HG03159 (cell line): ENCODE results near the gene KIFBP.
A peak's percentile ranks its signal among the peaks of the same experiment; 100 is the strongest.
"Not testable (repeated sequence)": the region's sequence is repeated elsewhere in the genome, so short reads cannot be mapped to it uniquely, and the experiment has no call there.

Experiments
- ATAC-seq: cut with Tn5 transposase; IDR thresholded peaks from one replicate; pipeline ENCODE4 v1.9.1; 2021; ENCODE audit warnings: mild to moderate bottlenecking, moderate library complexity; ENCODE audit not compliant: unreplicated experiment

The KIFBP gene

GRCh38 chr10:69004821-69005220, 16.2 kb downstream of the KIFBP start:
- no peak for ATAC-seq

DNA sequence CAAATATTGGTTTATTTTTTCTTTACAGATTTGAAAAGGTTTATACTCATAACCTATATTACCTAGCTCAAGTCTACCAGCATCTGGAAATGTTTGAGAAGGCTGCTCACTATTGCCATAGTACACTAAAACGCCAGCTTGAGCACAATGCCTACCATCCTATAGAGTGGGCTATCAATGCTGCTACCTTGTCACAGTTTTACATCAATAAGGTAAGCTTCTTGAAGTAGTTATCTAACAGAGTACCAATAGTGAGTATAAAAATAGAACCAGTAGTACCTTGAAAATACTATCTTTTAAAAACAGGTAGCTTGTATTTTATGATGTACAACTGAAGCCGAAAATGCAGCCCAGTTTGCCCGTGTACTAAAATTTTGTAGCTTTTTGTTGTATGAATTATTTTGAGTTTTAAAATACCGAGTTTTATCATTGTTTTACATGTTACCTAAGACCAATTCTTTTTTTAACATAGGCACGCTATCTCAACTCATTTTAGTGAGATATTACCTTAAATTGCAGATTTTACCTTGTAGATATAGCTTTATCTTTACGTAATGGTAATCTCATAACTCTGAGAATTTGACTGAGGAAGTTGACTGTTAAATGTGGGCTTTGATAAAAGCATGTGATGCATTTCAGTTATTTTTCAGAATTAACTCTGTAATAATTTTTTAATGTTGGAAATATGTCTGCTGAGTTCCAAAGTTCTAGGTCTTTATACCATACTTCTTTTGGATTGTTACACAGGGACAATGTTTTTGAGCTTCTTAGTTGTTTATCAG, 17.3 kb downstream of the KIFBP start:
- no peak for ATAC-seq

- no peak for ATAC-seq
Observed at GRCh38 chr10:69007260-69007659, 18.7 kb downstream of the KIFBP start.

- no peak for ATAC-seq
Observed at GRCh38 chr10:69009360-69009759, 20.8 kb downstream of the KIFBP start.

DNA sequence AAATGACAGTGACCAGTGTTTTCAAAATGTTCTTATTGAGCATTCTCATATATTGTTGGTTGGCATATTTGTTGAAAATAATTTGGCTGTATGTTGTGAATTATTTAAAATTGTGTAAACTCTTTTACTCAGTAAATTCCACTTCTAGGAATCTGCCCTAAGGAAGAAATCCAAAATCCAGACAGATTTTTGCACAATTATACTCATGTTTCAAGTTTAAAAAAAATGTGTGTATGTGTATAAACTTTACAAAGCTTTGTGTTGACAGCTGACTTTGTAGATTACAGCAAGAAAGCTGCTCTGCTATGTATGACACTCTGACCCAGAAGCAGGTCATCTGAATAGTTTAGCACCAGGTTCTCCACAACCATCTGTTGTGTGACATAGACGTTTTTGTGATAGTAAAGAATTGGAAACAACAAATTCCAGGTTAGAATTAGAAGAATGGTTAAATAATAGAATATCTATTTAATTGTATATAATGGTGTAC, 21.6 kb downstream of the KIFBP start:
- no peak for ATAC-seq

DNA sequence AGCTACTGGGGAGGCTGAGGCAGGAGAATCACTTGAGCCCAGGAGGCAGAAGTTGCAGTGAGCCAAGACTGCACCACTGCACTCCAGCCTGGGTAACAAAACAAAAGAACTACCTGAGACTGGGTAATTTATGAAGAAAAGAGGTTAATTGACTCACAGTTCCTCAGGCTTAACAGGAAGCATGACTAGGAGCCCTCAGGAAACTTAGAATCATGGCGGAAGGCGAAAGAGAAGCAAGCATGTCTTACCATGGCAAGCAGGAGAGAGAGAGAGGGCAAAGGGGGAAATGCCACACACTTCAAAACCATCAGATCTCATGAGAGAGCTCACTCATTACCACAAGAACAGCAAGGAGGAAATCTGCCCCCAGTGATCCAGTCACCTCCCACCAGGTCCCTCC, 24.2 kb downstream of the KIFBP start:
- ATAC-seq: not testable (repeated sequence)

DNA sequence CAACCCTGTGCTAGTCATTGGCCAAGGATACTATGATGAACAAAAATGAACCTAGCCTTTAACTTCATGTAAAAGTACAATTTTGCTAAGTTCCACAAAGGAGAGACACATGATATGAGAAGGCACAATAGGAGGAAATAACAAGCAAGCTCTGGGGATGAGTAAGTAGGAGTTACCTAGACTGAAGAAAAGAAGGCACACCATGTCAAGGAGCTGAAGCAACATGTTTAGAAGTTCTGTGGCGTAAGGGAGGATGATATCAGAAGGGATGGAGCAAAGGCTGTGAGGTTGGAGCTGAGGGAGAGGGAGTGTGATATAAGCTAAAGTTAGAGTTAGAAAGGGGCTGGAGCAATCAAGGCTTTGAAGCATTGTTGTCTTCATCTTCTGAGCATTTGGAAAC, 25.6 kb downstream of the KIFBP start:
- ATAC-seq: no peak

DNA sequence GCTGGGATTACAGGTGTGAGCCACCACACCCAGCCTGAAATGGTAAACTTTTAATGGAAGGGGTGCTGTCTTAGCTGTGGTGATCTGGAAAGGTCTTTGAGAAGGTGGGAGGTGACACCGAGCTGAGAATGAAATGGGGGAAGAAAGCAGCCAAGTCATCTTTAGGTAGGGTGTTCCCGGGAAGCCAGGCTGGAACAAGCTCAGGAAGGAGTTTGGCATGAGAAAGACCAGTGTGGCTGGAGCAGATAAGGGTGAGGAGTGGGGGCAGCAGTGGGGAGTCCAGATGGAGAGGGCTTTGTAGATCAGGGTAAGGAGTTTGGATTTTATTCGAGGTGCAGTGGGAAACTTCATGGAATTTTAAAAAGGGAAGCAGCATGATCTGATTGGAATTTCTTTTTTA, 30.0 kb downstream of the KIFBP start:
- ATAC-seq: no peak

DNA sequence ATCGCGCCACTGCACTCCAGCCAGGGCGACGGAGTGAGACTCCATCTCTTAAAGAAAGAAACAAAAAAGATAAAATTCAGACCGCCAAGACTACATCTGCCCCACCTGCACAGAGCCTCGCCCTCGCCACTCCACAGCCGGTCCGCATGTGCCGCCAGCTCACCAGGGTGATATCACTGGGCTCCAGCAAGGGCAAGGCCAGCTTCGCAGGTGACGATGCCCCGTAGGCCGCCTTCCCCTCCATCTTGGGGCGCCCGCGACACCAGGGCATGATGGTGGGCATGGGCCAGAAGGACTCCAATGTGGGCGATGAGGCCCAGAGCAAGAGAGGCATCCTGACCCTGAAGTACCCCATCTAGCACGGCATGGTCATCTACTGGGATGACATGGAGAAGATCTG, 34.0 kb downstream of the KIFBP start:
- ATAC-seq: no peak

- ATAC-seq: no peak
Observed at GRCh38 chr10:69025370-69025896, 36.8 kb downstream of the KIFBP start.

- no peak for ATAC-seq
Observed at GRCh38 chr10:69033256-69033655, 44.7 kb downstream of the KIFBP start.

DNA sequence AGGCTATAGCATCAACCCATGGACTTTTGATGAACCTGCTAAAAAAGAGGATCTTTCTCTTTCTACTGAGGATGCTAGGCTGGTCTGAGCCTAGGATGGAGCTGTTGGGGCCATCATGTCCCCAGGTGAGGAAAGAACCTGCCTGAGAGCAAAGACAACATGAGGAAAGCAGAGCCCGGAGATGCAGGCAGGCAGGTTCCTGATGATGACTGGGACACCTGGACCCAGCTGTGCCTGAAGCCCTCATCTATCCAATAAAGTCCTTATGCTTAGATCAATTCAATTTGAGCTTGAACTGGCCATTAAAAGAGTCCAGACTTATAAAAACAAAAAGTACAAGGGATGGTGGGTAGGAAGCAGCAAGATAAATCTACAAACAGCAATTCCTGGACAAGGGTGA, 48.9 kb downstream of the KIFBP start:
- ATAC-seq: no peak

DNA sequence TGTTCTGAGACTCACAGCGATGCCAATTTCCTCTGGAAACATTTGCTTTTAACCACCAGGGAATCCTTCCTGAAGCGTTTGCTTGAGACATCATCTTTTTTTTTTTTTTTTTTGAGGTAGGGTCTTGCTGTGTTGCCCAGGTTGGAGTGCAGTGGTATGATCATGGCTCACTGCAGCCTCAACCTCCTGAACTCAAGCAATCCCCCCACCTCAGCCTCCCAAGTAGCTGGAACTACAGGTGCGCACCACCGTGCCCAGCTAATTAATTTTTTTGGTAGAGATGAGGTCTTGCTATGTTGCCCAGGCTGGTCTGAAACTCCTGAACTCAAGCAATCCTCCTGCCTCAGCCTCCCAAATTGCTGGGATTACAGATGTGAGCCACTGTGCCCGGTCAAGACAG, 52.3 kb downstream of the KIFBP start:
- not testable (repeated sequence) for ATAC-seq

- no peak for ATAC-seq
Observed at GRCh38 chr10:69042417-69042816, 53.8 kb downstream of the KIFBP start.

GRCh38 chr10:69042838-69043237, 54.2 kb downstream of the KIFBP start:
- ATAC-seq: no peak

GRCh38 chr10:69043931-69044531, 55.4 kb downstream of the KIFBP start:
- ATAC-seq: peak; percentile 49

- no peak for ATAC-seq
Observed at GRCh38 chr10:69044546-69044945, 55.9 kb downstream of the KIFBP start.

GRCh38 chr10:69045441-69046300, 57.1 kb downstream of the KIFBP start:
- peak; percentile 71 for ATAC-seq

DNA sequence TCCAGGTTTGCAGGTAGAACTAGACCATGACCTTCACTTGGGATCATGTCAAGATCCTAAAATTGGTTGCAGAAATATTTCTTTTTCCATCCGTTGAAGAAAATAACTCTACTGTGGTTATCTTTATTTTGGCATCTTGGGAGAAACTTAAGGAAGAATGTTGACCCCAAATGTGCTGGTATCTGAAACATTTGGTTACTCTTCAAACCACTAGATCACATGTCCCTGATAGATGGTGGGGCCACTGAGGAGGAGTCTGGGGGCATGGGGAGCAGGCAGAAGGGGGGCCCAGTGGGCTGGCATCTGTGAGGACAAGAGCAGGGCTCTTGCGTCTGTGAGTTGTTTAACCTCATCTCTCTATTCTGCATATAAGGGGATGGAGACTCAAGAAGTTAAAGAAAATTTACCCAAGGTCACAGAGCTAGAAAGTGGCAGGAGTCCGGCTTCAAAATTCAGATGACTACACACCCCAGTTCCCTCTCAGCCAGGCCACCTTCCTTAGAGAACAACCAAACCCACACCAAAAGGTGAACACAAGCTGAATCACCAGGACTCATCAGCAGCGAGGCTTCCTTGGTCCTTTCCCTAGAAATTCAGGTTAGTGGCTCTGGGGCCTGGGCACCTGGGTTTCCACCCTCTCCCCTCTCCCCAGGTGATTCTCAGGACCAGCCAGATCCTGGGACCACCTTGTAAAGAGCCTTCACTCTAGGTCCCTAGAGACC, 58.7 kb downstream of the KIFBP start:
- no peak for ATAC-seq

DNA sequence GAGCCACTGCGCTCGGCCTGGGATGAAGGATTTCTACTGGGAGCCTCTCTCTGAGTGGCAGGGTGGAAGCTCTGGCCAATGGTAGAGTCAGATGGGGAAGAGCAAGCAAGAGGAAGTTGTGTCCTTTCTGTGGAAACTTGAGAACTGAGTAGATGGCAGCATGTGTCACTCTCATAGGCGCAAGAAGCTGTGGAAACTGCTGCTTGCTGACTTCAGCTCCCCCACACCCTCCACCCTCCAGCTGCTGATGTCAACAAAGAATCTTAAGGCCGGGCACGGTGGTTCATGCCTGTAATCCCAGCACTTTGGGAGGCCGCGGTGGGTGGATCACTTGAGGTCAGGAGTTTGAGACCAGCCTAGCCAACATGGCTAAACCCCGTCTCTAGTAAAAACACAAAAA, 59.5 kb downstream of the KIFBP start:
- ATAC-seq: no peak

DNA sequence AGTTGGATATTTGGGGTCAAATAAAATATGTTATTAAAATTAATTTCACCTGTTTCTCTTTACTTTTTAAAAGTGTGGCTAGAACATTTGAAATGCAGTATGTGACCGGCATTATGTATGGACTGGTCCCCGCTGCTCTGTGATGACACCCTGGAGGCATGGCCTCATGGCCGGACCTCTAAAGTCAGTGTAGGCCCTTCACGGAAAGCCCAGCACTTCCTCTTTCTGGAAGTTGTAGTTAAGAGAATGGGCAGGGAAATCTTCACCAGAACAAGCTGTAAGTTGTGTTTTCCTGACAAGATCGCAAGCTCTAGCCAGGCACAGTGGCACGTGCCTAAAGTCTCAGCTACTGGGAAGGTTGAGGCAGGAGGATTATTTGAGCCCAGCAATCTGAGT, 61.0 kb downstream of the KIFBP start:
- no peak for ATAC-seq
